Measurements from ENCODE around the gene SMARCA1. TPM values are rescaled to one million over a fixed set of nuclear protein-coding genes. Genes with fewer than 3 reads are reported as not detected.

Gene SMARCA1
- total and polyA plus RNA-seq, 10 of the 15 experiments (the other 5 are each of a cell fraction or from before 2014, with no cell fraction given) = 0.02 to 0.31 (median 0.08) TPM; not detected in 3

DNA sequence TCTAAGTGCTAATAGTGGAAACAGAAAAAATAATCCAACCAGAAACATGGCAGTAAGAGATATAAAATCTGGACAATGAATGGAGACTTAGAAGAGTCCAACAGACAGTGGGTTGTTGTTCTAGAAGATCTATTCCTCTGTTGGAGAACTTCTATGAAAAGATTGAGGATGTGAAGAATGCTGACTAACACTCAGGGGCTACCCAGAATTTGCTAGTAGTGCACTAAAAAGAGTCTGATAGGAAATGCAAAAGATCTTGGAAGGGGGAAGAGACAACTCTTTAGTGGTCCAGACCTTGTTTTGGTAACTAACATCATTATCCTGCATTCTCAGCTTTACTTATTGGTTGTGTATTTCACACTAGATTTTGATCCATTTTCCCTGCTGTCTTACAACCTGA, 77.9 kb downstream of the SMARCA1 start (continued):
- TF ChIP-seq GABPA (IDR thresholded peaks at IDR 0.05; ENCODE audit: low read depth) (no peak), WRNIP1 (IDR thresholded peaks at IDR 0.05; ENCODE audit: borderline replicate concordance, low read depth, low read length) (no peak), NFXL1 (IDR thresholded peaks at IDR 0.05; ENCODE audit: borderline replicate concordance) (no peak), SKIL (IDR thresholded peaks at IDR 0.05; ENCODE audit: low read depth, poor library complexity, severe bottlenecking) (no peak)
- TF ChIP-seq, protein P1, sequence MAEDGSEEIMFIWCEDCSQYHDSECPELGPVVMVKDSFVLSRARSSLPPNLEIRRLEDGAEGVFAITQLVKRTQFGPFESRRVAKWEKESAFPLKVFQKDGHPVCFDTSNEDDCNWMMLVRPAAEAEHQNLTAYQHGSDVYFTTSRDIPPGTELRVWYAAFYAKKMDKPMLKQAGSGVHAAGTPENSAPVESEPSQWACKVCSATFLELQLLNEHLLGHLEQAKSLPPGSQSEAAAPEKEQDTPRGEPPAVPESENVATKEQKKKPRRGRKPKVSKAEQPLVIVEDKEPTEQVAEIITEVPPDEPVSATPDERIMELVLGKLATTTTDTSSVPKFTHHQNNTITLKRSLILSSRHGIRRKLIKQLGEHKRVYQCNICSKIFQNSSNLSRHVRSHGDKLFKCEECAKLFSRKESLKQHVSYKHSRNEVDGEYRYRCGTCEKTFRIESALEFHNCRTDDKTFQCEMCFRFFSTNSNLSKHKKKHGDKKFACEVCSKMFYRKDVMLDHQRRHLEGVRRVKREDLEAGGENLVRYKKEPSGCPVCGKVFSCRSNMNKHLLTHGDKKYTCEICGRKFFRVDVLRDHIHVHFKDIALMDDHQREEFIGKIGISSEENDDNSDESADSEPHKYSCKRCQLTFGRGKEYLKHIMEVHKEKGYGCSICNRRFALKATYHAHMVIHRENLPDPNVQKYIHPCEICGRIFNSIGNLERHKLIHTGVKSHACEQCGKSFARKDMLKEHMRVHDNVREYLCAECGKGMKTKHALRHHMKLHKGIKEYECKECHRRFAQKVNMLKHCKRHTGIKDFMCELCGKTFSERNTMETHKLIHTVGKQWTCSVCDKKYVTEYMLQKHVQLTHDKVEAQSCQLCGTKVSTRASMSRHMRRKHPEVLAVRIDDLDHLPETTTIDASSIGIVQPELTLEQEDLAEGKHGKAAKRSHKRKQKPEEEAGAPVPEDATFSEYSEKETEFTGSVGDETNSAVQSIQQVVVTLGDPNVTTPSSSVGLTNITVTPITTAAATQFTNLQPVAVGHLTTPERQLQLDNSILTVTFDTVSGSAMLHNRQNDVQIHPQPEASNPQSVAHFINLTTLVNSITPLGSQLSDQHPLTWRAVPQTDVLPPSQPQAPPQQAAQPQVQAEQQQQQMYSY (CRISPR knock-in tag; IDR thresholded peaks at IDR 0.05) = no peak

- DNase-seq (ENCODE audit: low read depth, low spot score) (no peak), ATAC-seq (no peak), FAIRE-seq (no peak)
- H3K4me3 ChIP-seq = no peak overlapping the region
- H3K9ac ChIP-seq (ENCODE audit: control insufficient read depth, insufficient read depth, low read length) = no peak overlapping the region
- no peaks in the 10 kb centered on the region for H3K36me3 ChIP-seq (ENCODE audit: control insufficient read depth in 2 of 2, insufficient read depth in 2 of 2, low read length in 1 of 2)
- POLR2A ChIA-PET = no interaction called here
- in situ Hi-C loops (cut with MboI) = no loop called here
- no peak overlapping the region for H3K4me2 ChIP-seq (ENCODE audit: control insufficient read depth, insufficient read depth)
- no peak overlapping the region for H3K27ac ChIP-seq (ENCODE audit: control insufficient read depth, insufficient read depth)
- H3K4me1 ChIP-seq (ENCODE audit: control insufficient read depth, insufficient read depth, low read length) = no peaks in the 10 kb centered on the region
- H3K79me2 ChIP-seq (ENCODE audit: control insufficient read depth, insufficient read depth, low read length) = no peaks in the 10 kb centered on the region
- WGBS (ENCODE audit: insufficient coverage, insufficient replicate concordance, low lambda C conversion rate, missing lambda C conversion rate) = 0% methylated on average over 3 of the region's 3 CpGs
- H2AFZ ChIP-seq (ENCODE audit: control insufficient read depth, low read depth, low read length) = no peak overlapping the region
- RAD21 ChIA-PET (ENCODE audit: unreplicated experiment) = no interaction called here
- no peaks in the 10 kb centered on the region for H3K27me3 ChIP-seq (replicated peaks in 1 of 2; ENCODE audit: control insufficient read depth in 2 of 2, insufficient read depth in 2 of 2, low read length in 1 of 2)
- no peaks in the 10 kb centered on the region for H3K9me3 ChIP-seq (replicated peaks; ENCODE audit: control insufficient read depth, insufficient read depth, low read length)
- no TSS peak for BruUV-seq (replicated peaks)
- CTCF ChIA-PET = no interaction called here
- intact Hi-C loops (cut with micrococcal nuclease; ENCODE audit: unreplicated experiment) = no loop called here
- no peaks in the 10 kb centered on the region for H4K20me1 ChIP-seq (ENCODE audit: control insufficient read depth, insufficient read depth)
- SMC1A ChIA-PET (ENCODE audit: uncharacterized antibody, unreplicated experiment) = no interaction called here
- no peak for TF ChIP-seq CHD1 (IDR thresholded peaks at IDR 0.05; ENCODE audit: low read depth, low read length)
- TF ChIP-seq CHD2 (IDR thresholded peaks at IDR 0.05; ENCODE audit: borderline replicate concordance, low read depth, low read length) = no peak
- no peak for TF ChIP-seq ETV6 (conservative IDR thresholded peaks at IDR 0.05 in 1 of 2, IDR thresholded peaks at IDR 0.05 in 1 of 2; ENCODE audit: borderline replicate concordance in 1 of 2, low read depth in 1 of 2)
- TF ChIP-seq MYC (IDR thresholded peaks at IDR 0.05; ENCODE audit: insufficient read depth, insufficient read length, insufficient replicate concordance, low read length, severe bottlenecking) = no peak
- TF ChIP-seq LARP7 (IDR thresholded peaks at IDR 0.05) = no peak
- no peak for TF ChIP-seq SMARCA5 (IDR thresholded peaks at IDR 0.05)
- TF ChIP-seq MEF2A (IDR thresholded peaks at IDR 0.05; ENCODE audit: insufficient read depth, low read depth, low read length) = no peak
- TF ChIP-seq KDM1A (IDR thresholded peaks at IDR 0.05; ENCODE audit: borderline replicate concordance) = no peak
- TF ChIP-seq RAD21 (IDR thresholded peaks at IDR 0.05; ENCODE audit: insufficient read depth, low read depth, low read length) = no peak
- no peak for TF ChIP-seq RBBP5 (conservative IDR thresholded peaks at IDR 0.05)
- no peak for TF ChIP-seq MTA2 (IDR thresholded peaks at IDR 0.05; ENCODE audit: low read depth)
- TF ChIP-seq HDGF (IDR thresholded peaks at IDR 0.05) = no peak
Measured at GRCh38 chrX:129433945-129434344, 89.3 kb downstream of the SMARCA1 start.

Measured in GM12878 (cell line).